TTC549 (cell line): Measurements from ENCODE around the gene ECI1.
"Not testable (repeated sequence)": the region's sequence is repeated elsewhere in the genome, so short reads cannot be mapped to it uniquely, and the experiment has no call there.

ENCODE experiments used
- FAIRE-seq: peaks from 2 replicates; lab custom pipeline; 2012; peaks lifted over from hg19 to GRCh38; lab: Jason Lieb, UNC

The ECI1 gene

DNA sequence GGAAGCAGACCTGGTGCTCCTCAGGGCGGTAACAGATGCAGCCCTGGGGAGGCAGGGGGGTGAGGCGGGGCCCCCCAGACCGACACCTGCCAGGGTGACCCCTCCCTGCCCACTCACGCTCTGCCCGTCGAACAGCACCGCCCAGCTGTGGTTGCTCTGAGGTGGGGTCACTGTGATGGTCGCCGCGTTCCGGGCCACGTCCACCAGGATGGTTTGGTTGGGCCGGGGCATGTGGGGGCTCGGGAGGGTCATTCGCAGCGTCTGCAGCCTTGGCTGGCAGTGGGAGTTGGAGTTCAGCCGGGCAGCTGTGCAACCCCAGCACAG is 41.4 kb downstream of the ECI1 start:
- no peak for FAIRE-seq

DNA sequence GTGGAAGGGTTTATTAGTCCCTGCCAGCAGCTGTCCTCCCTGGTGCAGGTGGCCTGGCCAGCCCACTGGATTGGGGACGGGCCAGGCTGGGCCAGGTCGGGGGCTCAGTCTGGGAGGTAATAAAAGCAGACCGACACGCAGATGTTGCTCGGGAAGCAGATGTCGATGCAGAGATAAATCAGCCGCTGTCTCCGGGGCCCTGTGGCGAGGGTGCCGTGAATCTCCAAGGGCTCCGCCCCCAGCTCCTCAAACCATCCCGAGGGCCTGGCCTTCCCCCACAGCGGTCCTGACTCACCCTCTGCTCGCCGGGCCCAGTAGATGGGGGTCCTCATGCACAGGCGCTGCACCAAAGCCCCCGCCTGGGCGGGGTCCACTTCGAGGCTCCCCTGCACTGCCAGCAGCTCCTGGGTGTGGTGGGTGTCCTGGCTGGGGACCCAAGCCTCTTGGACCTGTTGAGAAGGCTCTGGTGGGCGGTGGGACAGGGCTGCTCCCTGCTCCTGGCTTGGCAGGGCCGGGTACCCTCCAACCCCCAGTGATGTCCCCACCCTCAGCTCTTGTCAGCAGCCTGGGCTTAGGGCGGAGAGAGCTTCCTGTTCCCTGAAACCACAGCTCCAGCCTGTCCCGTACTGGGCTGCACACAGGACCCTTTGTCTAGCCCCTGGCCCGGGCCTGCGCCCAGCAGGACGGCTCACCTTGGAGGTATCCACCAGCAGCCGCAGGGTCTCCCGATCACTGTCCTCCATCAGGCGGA is 42.0 kb downstream of the ECI1 start:
- no peak for FAIRE-seq

DNA sequence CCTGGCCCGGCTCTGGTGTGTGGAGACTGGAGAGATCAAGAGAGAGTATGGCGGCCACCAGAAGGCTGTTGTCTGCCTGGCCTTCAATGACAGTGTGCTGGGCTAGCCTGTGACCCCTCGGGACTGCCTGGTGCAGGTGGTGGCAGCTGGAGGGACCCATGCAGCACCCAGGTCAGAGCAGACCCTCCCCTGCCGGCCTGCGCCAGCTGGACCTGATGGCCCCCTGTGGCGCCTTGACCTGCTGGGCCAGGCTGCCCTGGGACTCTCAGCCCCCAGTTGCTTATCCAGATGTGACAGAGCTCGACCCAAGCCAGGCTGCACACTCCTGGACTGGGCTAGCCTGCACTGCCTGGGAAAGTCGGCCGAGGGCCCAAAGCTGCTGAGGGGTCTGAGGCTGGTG is 42.6 kb downstream of the ECI1 start:
- no peak for FAIRE-seq

DNA sequence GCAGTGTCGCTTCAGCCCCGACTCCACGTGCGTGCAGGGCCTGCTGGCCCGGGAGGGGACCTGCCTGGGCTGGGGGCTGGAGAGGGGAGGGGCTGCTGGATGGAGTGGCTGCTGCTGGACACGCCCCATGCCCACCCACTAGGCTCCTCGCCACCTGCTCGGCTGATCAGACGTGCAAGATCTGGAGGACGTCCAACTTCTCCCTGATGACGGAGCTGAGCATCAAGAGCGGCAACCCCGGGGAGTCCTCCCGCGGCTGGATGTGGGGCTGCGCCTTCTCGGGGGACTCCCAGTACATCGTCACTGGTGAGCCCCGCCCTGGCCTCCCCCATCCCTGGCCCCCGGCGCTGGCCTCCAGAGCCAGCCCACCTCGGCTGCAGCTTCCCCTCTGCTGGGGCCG is 43.1 kb downstream of the ECI1 start:
- FAIRE-seq, result no peak

DNA sequence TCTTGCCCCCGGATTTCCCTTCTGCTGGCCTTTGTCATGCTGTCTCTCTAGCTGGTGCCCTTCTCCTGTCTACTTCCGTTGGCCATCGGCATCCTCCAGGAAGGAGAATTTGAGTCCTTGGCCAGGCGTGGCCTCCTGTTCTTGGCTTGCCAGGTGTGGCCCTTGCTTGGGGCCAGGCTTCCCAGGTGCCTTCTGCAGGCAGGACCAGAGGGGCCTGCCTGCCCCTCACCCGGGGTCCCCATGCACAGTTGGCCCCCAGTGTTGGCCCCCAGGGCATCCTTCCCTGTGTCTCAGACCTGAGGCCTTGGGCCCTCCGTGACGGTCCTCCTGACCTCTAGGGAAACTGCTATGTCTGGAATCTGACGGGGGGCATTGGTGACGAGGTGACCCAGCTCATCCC is 43.5 kb downstream of the ECI1 start:
- FAIRE-seq, result no peak

DNA sequence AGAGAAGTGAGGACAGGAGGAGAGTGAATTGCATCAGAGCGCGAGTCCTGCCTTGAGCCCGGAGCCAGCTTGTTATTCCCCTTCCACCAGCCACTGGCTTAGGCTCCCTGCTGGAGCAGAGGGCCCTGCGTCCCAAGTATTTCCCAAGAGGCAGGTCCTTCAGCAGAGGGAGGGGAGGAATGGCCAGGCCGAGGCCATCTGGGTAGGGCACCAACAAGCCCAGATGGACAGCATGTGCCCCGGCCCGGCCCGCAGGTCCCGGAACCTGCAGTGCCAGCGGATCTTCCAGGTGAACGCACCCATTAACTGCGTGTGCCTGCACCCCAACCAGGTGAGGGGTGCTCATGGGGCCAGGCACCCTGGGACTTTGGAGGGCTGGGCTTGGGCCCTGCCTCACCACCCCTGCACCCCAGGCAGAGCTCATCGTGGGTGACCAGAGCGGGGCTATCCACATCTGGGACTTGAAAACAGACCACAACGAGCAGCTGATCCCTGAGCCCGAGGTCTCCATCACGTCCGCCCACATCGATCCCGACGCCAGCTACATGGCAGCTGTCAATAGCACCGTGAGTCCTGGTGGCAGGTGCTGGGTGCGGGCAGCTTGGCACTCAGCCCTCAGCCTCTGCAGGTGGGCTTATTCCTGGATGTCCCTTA is 44.5 kb downstream of the ECI1 start:
- FAIRE-seq, result no peak

DNA sequence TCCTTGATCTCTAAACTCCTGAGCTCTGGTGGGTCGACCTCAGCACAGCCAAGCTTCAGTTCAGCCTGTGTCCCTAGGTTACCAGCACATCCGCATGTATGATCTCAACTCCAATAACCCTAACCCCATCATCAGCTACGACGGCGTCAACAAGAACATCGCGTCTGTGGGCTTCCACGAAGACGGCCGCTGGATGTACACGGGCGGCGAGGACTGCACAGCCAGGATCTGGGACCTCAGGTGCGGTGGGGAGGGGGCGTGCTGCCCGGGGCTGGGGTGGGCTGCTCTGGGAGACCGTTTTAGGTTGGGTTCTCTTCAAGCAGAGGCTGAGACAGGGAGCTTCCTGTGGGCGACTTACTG is 45.0 kb downstream of the ECI1 start:
- no peak for FAIRE-seq

DNA sequence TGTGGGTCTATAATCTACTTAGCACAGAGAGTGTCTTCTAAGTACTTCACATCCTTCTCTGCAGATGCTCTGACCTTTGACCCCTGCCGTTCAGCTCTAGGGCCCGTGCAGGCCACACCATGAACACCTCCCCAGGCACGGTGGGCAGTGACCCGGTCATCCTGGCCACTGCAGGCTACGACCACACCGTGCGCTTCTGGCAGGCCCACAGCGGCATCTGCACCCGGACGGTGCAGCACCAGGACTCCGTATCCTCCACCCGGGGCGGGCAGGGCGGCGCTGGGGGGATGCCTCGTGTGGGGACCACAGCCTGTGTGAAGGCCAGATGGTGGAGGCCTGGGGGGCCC is 45.4 kb downstream of the ECI1 start:
- no peak for FAIRE-seq

DNA sequence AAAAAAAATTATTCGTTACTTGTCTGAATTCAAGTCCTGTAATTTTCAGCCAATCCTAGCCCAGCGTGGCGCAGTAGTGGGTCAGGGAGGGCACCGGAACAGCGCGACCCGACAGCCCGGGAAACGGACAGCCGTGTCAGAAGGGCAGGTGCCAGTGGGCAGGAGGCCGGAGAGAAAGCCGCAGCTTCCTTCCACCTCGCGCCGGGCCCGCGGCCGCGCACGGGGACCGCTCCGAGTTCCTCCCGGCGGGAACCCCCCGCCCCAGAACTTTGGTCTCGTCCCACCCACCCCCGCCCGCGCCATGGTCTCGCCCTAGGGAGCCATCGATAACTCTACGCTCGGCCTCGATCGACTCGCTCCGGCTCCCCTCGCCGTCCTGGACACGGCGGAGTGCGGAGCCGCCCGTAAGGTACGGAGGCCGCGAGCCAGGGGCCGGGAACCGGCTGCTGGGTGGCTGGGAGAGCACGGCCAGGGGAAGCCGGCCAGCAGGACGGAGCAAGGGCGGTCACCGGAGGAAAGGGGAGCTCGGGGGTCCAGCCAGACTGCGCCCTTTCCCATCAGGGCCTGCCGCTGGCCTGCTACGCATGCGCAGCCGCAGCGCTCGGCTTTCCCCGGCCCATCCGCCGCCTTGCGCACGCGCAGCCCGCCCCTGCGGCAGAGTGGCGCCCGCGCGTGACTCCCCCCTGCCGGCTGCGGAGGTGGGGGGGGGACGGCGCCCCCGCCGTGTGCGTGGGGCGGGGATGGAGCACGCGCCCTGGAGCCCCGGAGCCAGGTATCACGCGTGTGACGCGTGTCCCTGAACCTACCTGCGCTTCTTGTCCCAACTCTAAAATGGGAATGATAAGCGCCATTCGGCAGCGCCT is 46.1 kb downstream of the ECI1 start, which contains the start of gene MLST8:
MLST8 (plus strand) TSS at position 351 of the 863 bp plus-strand sequence. CDS start 632 bp downstream, outside the sequence.
- FAIRE-seq, result no peak

DNA sequence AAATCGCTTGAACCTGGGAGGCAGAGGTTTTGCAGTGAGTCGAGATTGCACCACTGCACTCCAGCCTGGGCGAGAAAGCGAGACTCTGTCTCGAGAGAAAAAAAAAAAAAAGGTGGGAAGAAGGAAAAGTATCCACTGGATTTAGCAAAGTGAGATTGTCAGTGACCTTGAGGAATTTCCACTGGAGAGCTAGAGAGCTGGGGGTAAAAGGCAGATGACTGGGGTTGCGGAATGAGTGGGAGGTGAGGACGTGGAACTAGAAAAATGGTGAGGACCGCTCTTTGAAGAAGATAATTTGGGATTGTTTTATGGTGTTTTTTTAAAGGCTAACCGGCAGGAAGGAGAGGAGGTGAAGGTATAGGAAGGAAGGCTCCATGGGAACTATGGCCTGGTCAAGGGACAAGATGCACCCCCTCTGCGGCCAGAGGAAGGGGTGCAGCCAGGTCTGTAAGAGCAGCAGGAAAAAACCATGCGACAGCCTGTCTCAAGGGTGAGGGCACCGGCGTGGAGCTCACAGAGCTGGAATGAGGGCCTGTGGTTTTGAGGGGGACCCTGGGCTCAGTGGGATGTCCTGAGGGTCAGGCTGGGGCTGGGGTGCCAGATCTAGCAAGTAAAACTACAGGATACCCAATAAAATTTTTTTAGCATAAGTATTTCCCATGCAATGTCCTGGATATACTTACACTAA is 46.8 kb downstream of the ECI1 start:
- FAIRE-seq, result no peak

DNA sequence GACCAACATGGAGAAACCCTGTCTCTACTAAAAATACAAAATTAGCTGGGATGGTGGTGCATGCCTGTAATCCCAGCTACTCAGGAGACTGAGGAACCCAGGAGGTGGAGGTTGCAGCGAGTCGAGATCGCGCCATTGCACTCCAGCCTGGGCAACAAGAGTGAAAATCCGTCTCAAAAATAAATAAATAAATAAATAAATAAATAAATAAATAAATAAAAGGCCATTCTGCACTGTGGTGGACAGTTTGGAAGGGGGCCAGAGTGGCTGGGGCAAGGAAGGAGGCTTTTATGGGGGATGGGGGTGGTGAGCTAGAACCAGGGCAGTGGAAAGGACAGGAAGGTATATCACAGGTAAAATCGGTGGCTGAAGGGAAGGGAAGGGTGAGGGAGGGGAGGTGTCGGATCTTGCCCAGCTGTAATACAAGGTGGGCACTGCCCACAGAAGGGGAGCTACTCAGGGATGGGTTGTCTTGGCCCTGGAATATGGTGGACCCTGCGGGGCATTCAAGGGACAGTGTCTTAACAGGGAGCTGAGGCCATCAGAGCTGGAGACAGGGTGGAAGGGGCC is 48.2 kb downstream of the ECI1 start:
- FAIRE-seq, result not testable (repeated sequence)

DNA sequence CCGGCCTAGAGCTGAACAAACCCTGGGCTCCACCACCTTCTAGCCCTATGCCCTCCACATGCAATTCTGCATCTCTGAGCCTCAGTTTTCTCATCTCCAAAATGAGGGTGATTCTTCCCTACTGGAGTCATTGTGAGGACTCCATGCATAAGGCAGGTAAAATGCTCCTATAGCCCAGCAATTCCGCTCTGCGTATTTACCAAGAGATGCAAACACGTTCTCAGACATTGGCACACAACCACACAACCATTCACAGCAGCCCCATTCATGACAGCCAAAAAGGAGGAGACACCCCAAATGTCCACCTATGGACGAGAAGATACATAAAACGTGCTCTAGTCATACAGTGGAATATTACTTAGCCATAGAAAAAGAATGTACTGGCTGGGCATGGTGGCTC is 51.1 kb downstream of the ECI1 start:
- FAIRE-seq, result no peak

DNA sequence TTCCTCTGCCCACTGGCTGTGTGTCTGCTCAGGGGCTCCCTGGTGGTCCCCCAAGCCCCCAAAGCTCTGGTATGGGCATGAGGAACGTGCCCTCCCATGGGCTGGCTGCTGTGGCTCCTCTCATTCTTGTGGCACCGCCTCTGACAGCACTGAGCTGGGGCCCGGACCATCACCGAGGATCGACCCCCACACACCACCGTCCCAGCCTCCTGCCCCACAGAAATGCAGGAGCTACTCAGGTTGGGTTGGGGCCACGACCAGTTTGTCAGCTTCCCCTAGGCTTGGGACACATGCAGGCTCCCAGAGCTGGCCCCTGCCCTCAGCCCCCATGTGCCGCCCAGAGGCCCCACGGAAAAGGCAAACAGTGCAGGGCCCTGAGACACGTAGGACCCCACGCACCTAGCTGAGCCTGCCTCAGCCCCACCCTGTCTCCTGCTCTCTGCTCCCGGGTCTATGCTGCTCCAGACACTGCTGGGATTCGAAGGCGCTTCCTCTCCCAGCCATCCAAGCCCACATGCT is 51.7 kb downstream of the ECI1 start:
- FAIRE-seq, result no peak

DNA sequence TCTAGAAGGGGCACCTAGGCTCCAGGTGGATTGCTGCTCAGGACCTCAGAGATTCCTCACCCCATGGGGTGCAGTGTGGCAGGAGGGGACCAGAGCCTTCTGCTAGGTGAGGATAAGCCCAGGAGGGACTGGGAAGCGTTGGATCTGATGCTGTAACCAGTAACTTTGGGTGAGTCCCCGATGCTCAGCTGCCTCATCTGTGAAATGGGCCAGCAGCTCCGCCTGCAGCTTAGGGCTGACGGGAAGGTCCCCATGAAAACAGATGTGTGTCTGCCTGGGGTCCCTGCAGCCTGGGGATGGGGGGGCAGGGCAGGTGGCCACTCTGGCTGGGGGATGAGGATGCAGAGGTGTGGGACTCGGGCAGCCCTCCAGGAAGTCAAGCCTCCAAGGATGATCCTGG is 52.3 kb downstream of the ECI1 start:
- no peak for FAIRE-seq

DNA sequence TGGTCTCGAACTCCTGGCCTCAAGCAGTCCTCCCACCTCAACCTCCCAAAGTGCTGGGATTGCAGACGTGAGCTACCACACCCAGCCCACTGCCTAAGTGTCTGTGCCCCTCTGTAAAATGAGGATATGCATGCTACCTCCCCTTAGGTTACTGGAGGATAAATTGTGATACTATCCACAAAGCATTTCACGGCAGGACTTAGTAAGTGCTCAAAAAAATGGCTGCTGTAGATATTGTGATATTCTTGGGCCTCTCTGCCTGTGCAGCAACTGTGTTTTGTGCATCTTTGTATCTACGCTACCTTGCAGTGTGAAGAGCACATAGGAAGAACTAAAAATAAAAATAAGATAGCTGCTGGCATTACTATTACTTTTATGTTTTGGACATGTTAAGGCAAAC is 53.1 kb downstream of the ECI1 start:
- no peak for FAIRE-seq

DNA sequence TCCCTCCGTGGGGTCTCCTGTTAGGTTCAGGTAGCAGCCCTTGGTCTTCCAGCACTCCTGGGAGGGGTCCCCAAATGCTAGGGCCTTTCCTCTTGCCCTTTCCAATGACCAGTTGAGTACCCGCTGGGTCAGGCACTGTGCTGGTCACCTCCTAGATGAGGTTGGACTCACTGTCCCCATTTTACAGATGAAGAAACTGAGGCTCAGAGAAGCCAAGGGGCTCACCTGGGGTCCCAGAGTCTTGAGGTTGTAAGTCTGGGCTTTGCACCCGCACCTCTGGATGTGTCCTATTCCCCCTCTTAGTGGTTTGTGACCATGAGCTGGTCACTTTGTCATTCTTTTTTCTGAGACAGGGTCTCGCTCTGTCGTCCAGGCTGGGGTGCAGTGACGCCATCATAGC is 53.6 kb downstream of the ECI1 start:
- FAIRE-seq, result no peak

DNA sequence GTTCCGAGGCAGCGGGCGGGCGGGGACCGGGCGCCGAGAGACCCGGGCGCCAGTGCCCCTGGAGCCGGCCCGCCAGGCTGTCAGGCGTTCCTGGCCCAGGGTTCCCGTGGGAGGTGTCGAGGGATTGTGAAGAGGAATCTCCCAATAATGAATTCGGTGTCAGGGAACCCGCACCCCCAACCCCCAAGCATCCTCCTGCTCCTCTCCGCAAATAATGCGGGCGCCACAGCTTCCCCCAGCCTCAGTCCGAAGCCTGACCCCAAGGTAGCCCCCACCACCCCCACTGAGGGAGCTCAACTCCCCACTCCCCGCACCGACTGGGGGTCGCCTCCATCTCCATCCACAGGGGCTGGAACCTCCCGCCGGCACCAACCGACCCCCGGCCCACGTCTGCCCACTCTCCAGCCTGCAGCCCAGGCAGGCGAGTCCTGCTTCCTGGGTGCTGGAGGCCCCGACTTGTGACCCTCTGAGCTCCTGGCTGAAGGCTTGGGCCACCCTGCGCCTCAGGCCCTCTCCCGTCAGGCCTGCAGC is 54.3 kb downstream of the ECI1 start:
- no peak for FAIRE-seq

DNA sequence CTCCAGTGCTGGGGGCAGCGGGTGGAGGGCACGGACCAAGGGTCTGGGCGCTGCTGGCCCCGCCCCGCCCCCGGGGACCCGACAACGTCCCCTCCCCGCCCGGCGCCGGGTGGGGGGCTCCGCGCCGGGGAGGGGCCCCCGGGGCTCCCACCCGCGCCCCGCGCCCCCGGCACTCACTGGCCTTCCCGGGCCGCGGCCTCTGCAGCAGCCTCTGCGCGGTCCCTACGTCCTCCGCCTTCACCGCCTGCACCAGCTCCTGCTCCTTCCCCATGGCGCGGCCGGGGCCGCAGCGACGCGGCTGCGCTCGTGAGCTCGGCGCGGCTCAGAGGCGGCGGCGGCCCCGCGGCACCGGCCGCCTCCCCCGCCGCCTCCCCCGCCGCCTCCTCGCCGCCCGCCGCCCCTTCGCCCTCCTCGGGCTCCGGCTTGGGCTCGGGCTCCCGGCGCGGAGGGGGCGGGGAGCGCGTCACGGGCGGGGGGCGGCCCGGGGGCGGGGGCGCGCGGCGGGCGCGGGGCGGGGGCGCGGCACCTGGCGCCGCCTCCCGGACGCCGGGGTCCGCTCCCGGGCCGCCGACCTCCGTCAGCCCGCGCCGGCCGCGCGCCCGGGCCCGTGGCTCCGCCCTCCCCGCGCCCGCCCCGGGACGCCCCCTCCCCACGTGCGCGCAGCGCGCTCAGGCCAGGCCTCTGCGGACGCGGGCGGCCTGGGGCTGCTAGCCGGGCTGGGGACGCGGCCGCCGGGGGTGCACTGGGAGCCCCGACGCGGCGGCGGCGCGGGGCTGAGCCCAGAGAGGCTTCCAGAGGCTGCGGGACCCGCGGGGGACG is 55.0 kb downstream of the ECI1 start, which contains the start of gene CASKIN1:
CASKIN1 (minus strand) TSS at position 444 of the 819 bp plus-strand sequence; CDS start at position 271, 173 bp downstream.
- FAIRE-seq, result no peak

DNA sequence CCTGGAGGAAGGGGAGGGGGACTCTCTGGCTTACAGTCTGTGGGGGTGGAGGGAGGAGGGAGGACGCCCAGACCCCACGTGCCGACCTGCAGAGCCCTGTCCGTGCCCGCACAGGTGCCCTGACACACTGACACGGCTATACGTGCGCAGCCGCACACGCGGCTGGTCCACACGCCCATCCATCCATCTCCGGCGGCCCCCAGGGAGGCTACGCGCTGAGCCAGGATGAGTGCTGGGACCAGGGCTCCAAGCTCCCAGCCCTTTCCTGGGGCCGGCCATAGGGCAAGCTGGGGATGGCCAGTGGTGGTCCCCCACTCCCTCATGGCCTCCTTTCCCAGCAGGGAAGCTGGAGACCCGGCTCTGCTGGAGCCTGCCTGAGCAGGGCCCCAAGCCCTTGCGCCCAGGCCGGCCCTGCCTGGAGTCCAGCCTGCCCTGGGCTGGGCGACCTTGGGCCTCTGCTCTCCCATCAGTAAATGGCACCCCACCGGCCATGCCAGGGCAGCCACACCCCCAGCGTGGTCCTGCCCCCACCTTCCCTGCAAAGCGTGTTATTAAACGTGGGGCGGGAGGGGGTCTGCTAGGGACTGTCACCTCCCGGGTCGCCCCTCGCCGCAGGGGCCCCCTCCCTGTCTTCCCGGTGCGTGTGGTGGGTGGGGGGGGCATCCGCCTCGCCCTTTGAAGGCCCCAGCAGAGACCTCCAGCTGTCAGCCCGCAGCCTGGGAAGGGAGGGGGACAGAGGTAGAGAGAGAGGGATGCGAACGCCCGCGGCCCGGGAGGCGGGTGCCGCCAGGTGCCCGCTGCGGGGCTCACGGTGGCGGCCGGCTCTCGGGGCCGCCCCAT is 55.8 kb downstream of the ECI1 start:
- FAIRE-seq, result no peak

DNA sequence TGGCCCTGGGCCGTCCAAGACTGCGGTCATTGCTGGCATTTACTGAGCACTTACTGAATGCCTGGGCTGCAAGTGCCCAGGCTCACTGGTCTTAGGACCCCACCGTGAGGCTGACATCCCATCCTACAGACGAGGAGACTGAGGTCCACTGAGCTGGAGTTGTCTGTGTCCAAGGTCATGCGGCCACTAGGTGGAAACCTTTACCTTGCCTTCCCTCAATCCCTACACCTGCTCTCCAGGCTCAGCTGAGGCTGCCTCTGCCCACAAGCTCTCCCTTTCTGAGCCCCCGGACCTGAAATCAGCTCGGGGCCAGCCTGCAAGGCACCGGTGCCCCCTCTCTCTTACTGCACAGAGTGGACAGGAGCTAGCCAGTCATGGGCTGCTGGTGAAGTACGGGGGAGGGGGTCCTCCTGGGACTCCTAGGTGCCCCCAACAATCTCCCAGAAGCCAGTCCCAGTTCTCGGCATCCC is 56.5 kb downstream of the ECI1 start:
- FAIRE-seq, result no peak
